Measurements from ENCODE around the gene KCNAB3. TPM values are rescaled to one million over a fixed set of nuclear protein-coding genes. Genes with fewer than 3 reads are reported as not detected.

Gene KCNAB3
- total and polyA plus RNA-seq, 2 donors (not counting 3 experiments of a cell fraction or from before 2014, with no cell fraction given) = 1.3 to 2.4 TPM

- peak overlapping the region; percentile 58 for H3K27ac ChIP-seq (ENCODE audit: insufficient read depth, low read depth, low read length)
- POLR2A ChIA-PET = no interaction called here
- H3K9me1 ChIP-seq (replicated peaks; ENCODE audit: control insufficient read depth, extremely low read depth, insufficient read depth, low read length) = no peaks in the 10 kb centered on the region
- H2AFZ ChIP-seq (ENCODE audit: low read depth, low read length) = peak overlapping the region; percentile 21
- peaks cover 8 to 14% of the 10 kb centered on the region in 2 experiments for H3K36me3 ChIP-seq (ENCODE audit: control insufficient read depth in 2 of 2, extremely low read depth in 1 of 2, insufficient read depth in 2 of 2, low read length in 2 of 2)
- BruUV-seq (replicated peaks) = no TSS peak
- DNase-seq (ENCODE audit: low read depth, low spot score) = peak; percentile 6
- H3K4me3 ChIP-seq (replicated peaks in 1 of 3; ENCODE audit: insufficient read depth in 1 of 3, low read depth in 1 of 3, low read length in 3 of 3) = no peak overlapping the region
- no peak for FAIRE-seq
- peaks cover 22% of the 10 kb centered on the region for H3K4me1 ChIP-seq (ENCODE audit: control insufficient read depth, extremely low read depth, insufficient read depth, low read length)
- dilution Hi-C loops (cut with MboI; ENCODE audit: extremely low pct_ligation_motif_present, low sequenced_read_pairs) = no loop called here
- H3K4me2 ChIP-seq (ENCODE audit: insufficient read depth, low read length) = peak overlapping the region; percentile 78
- no peaks in the 10 kb centered on the region for H3K9me3 ChIP-seq (replicated peaks; ENCODE audit: control insufficient read depth, insufficient read depth, low read length)
- no peaks in the 10 kb centered on the region for H3K27me3 ChIP-seq (ENCODE audit: control insufficient read depth in 2 of 2, insufficient read depth in 2 of 2, low read length in 2 of 2)
- H3K9ac ChIP-seq (replicated peaks; ENCODE audit: extremely low read depth, insufficient read depth, low read length) = peak overlapping the region; percentile 86
- no peaks in the 10 kb centered on the region for H4K20me1 ChIP-seq (replicated peaks; ENCODE audit: control insufficient read depth, extremely low read depth, insufficient read depth, low read length)
- peaks cover 9% of the 10 kb centered on the region for H3K79me2 ChIP-seq (ENCODE audit: control insufficient read depth, insufficient read depth, low read length)
- intact Hi-C loops (cut with micrococcal nuclease) = no loop called here
- TF ChIP-seq POLR2AphosphoS5 (IDR thresholded peaks at IDR 0.05; ENCODE audit: insufficient read depth, low read depth, low read length) (no peak), CTCF (IDR thresholded peaks at IDR 0.05; ENCODE audit: extremely low read depth in 1 of 2, insufficient read depth in 1 of 2, low read depth in 1 of 2, low read length in 2 of 2) (no peak), EZH2 (IDR thresholded peaks at IDR 0.05; ENCODE audit: borderline replicate concordance, low read depth, low read length, severe bottlenecking) (no peak), MYC (IDR thresholded peaks at IDR 0.05; ENCODE audit: low read depth, low read length) (no peak), FOS (IDR thresholded peaks at IDR 0.05; ENCODE audit: borderline replicate concordance, insufficient read depth, low read length) (no peak), POLR2A (IDR thresholded peaks at IDR 0.05; ENCODE audit: low read depth, low read length) (no peak), JUN (IDR thresholded peaks at IDR 0.05; ENCODE audit: borderline replicate concordance, insufficient read depth, insufficient read length, low read depth) (no peak)
- CTCF ChIA-PET = interaction anchor here (0.9 to 1.4 kb wide), 4 partner anchors 16 to 47 kb away, joined by 3 to 6 read pairs (median 4); no protein-coding TSS in a partner anchor
These were observed 47.0 kb downstream of the KCNAB3 start for GRCh38 chr17:7882629-7883028.
